Body of pancreas (tissue), 4 donors: ENCODE results near the gene ZBTB21. TPM values are rescaled to one million over a fixed set of nuclear protein-coding genes. Genes with fewer than 3 reads are reported as not detected.

Experiments
- ATAC-seq: fragments of 150-250 bp; one replicate; pipeline ENCODE4 v1.9.1; 2016
- DNase-seq, 4 donors: peaks; one replicate each; pipeline ENCODE4 v3.0.0-alpha.2; 2019
- H3K27ac ChIP-seq, 4 donors: fragments of 200-600 bp; sonication (generic); 1 replicate in 3 of 4; 2 replicates in 1 of 4; pipeline versions ENCODE4 v1.5.1 to v1.6.1; 2016 to 2019; ENCODE audit warnings: mild to moderate bottlenecking in 1 of 4, mixed read lengths in 1 of 4, moderate library complexity in 1 of 4
- H3K27me3 ChIP-seq, 2 donors: fragments of 200-600 bp; sonication (generic); one replicate each; pipeline ENCODE4 v1.6.0; 2016; ENCODE audit warnings: mild to moderate bottlenecking in 1 of 2
- H3K36me3 ChIP-seq, 2 donors: fragments of 200-600 bp; sonication (generic); replicated peaks in 1 of 2; 2 replicates each; pipeline ENCODE4 v1.5.1; 2016; ENCODE audit warnings: low read depth in 2 of 2; ENCODE audit not compliant: insufficient read depth in 1 of 2
- H3K4me1 ChIP-seq: fragments of 200-600 bp; sonication (generic); one replicate; pipeline ENCODE4 v1.6.0; 2016
- H3K4me3 ChIP-seq, 2 donors: fragments of 200-600 bp; sonication (generic); 1 replicate in 1 of 2; 2 replicates in 1 of 2; pipeline ENCODE4 v1.5.1; 2016 to 2019
- H3K9me3 ChIP-seq, 3 donors: fragments of 200-600 bp; sonication (generic); 1 replicate in 2 of 3; 2 replicates in 1 of 3; pipeline ENCODE4 v1.5.1; 2016
- CTCF ChIP-seq, 7 experiments: fragments of 450-650 bp in 4 of 7; fragments of 200-600 bp in 3 of 7; sonication (generic) in 3 of 7; IDR thresholded peaks; one replicate each; pipeline ENCODE4 v1.5.1; 2016 to 2019; ENCODE audit warnings: antibody characterized with exemption in 7 of 7
- POLR2A ChIP-seq, 3 donors: fragments of 450-650 bp; IDR thresholded peaks; one replicate each; pipeline ENCODE4 v1.6.1; 2016; ENCODE audit warnings: antibody characterized with exemption in 3 of 3, mild to moderate bottlenecking in 2 of 3
- WGBS, 2 donors: methylation state at CpG; one replicate each; pipeline ENCODE4 v1.1.5; 2017; 5-methylcytosine and 5-hydroxymethylcytosine counted together
- intact Hi-C: fragments of 100-400 bp; cut with DNase I; formaldehyde crosslinking; loops from one replicate; pipeline ENCODE4 v1.15.1; 2023
- total RNA-seq, 2 donors: library from RNA; depleted of rRNA; stranded (reverse); fragments of >200 nt; gene quantifications; one replicate each; pipeline ENCODE4 v1.1.0, GENCODE V29; 2016

The ZBTB21 gene
- total RNA-seq, 2 donors from 2014 or later: 4.2 to 10.2 TPM

- DNase-seq (no peak), ATAC-seq (no peak)
- no peaks in the 10 kb centered on the region for H3K9me3 ChIP-seq
- no peaks in the 10 kb centered on the region for H3K27me3 ChIP-seq
- WGBS, 2 donors: 93 to 100% methylated on average over 4 to 11 of the region's 11 CpGs
- H3K36me3 ChIP-seq: no peaks in the 10 kb centered on the region
- peaks cover 33% of the 10 kb centered on the region for H3K4me1 ChIP-seq
- H3K4me3 ChIP-seq: no peak overlapping the region
- no peak overlapping the region for H3K27ac ChIP-seq
- intact Hi-C loops: no loop called here
- no peak for TF ChIP-seq CTCF (IDR thresholded peaks at IDR 0.05)
These were observed 61.3 kb downstream of the ZBTB21 start for GRCh38 chr21:41948901-41949300.

GRCh38 chr21:41948078-41948895 lies 61.9 kb downstream of the ZBTB21 start:
- Histone ChIP-seq H3K36me3 (no peaks in the 10 kb centered on the region), H3K27ac (no peak overlapping the region), H3K9me3 (no peaks in the 10 kb centered on the region), H3K27me3 (no peaks in the 10 kb centered on the region), H3K4me3 (no peak overlapping the region), H3K4me1 (peaks cover 32% of the 10 kb centered on the region)
- no peak for DNase-seq
- no peak for TF ChIP-seq CTCF (IDR thresholded peaks at IDR 0.05)
- TF ChIP-seq POLR2A (IDR thresholded peaks at IDR 0.05): no peak
- no peak for ATAC-seq
- WGBS, 2 donors: 72 to 76% methylated on average over 7 to 9 of the region's 9 CpGs
- intact Hi-C loops: no loop called here

GRCh38 chr21:41945982-41946381 lies 64.2 kb downstream of the ZBTB21 start:
- TF ChIP-seq POLR2A (IDR thresholded peaks at IDR 0.05) (no peak), CTCF (IDR thresholded peaks at IDR 0.05) (no peak)
- Histone ChIP-seq H3K27ac (no peak overlapping the region), H3K4me1 (peaks cover 10% of the 10 kb centered on the region), H3K36me3 (no peaks in the 10 kb centered on the region), H3K27me3 (no peaks in the 10 kb centered on the region), H3K9me3 (no peaks in the 10 kb centered on the region), H3K4me3 (no peak overlapping the region)
- 91 to 92% methylated on average over 8 of the region's 8 CpGs for WGBS, 2 donors
- intact Hi-C loops: no loop called here
- no peak for DNase-seq
- no peak for ATAC-seq

DNA sequence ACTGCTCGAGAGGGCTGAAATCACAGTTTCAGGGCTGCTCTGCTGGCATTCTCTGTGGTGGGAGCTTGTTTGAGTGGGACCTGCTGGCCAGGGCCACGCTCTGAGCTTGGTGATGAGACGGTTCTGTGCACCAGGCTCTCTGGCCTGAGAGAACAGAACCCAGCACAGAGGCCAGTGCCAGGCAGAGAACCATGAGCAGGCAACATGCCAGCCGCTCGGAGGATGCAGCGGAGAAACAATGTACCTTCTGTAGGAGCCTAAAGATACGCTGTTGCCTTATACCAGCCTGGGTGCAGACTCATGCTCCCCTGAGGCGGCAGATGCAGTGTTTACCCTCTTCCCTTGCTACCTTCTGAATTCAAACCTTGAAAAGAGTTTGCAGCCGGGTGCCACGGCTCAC lies 66.3 kb downstream of the ZBTB21 start:
- no peak overlapping the region for H3K4me3 ChIP-seq
- H3K9me3 ChIP-seq: no peaks in the 10 kb centered on the region
- 95 to 100% methylated on average over 5 to 10 of the region's 10 CpGs for WGBS, 2 donors
- intact Hi-C loops: no loop called here
- no peak for TF ChIP-seq POLR2A (IDR thresholded peaks at IDR 0.05)
- no peak for TF ChIP-seq CTCF (IDR thresholded peaks at IDR 0.05)
- ATAC-seq (no peak), DNase-seq (no peak)
- no peak overlapping the region for H3K27ac ChIP-seq
- peaks cover 10% of the 10 kb centered on the region for H3K4me1 ChIP-seq
- H3K27me3 ChIP-seq: no peaks in the 10 kb centered on the region
- peaks cover 0 to 4% of the 10 kb centered on the region in 2 donors for H3K36me3 ChIP-seq

DNA sequence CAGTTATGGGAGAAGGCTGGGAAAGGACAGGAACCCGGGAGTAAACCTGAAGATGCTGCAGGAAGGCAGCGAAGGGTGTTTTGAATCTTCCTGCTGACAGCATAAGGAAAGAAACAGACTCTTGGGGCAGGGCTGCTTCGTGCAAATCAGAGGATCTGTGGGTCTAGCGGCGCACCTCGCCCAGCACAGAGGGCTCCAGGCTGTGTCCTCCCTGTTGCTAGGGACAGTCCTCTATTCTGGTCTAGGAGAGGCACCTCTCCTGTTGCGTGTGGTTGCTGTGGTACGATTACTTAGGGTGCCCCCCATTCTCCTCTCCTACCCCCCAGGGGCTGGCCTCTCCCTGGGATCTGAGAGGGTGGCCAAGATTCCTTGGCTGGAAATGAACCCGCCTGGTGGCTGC lies 67.7 kb downstream of the ZBTB21 start:
- intact Hi-C loops: no loop called here
- H3K27ac ChIP-seq: no peak overlapping the region
- no peak overlapping the region for H3K4me3 ChIP-seq
- no peak for DNase-seq
- no peaks in the 10 kb centered on the region for H3K4me1 ChIP-seq
- H3K36me3 ChIP-seq: peaks cover 0 to 4% of the 10 kb centered on the region in 2 donors
- H3K27me3 ChIP-seq: no peaks in the 10 kb centered on the region
- 83 to 84% methylated on average over 8 to 9 of the region's 9 CpGs for WGBS, 2 donors
- no peaks in the 10 kb centered on the region for H3K9me3 ChIP-seq
- no peak for ATAC-seq
- TF ChIP-seq CTCF (IDR thresholded peaks at IDR 0.05) (no peak), POLR2A (IDR thresholded peaks at IDR 0.05) (no peak)
